Nephron progenitor cell (in vitro differentiated cells): ENCODE results near the gene IL31RA.
A peak's percentile ranks its signal among the peaks of the same experiment; 100 is the strongest.
"Not testable (repeated sequence)": the region's sequence is repeated elsewhere in the genome, so short reads cannot be mapped to it uniquely, and the experiment has no call there.

Experiments
- DNase-seq: peaks from one replicate; pipeline ENCODE4 v3.0.0; 2021
- H3K27ac Mint-ChIP-seq: 2 replicates; pipeline ENCODE4 v1.8.0; 2021; ENCODE audit warnings: mild to moderate bottlenecking, moderate library complexity, mixed read lengths
- H3K27me3 Mint-ChIP-seq: 2 replicates; pipeline ENCODE4 v1.8.0; 2021; ENCODE audit warnings: mild to moderate bottlenecking, low read depth, mixed read lengths; ENCODE audit not compliant: poor library complexity
- H3K36me3 Mint-ChIP-seq: 2 replicates; pipeline ENCODE4 v1.8.0; 2021; ENCODE audit warnings: low read depth, mixed read lengths
- H3K4me1 Mint-ChIP-seq: 2 replicates; pipeline ENCODE4 v1.8.0; 2021; ENCODE audit warnings: mixed read lengths
- H3K4me3 Mint-ChIP-seq: 2 replicates; pipeline ENCODE4 v1.8.0; 2021; ENCODE audit warnings: mild to moderate bottlenecking, moderate library complexity, mixed read lengths
- H3K9me3 Mint-ChIP-seq: 2 replicates; pipeline ENCODE4 v1.8.0; 2021; ENCODE audit warnings: mild to moderate bottlenecking, moderate library complexity, mixed read lengths
- CTCF ChIP-seq: fragments of 200-600 bp; sonication (generic); IDR thresholded peaks from 2 replicates; pipeline ENCODE4 v1.5.0; 2021; ENCODE audit warnings: antibody characterized with exemption

IL31RA gene

GRCh38 chr5:55934720-55935119 lies 83.6 kb downstream of the IL31RA start:
- H3K27me3 Mint-ChIP-seq = no peaks in the 10 kb centered on the region
- H3K4me3 Mint-ChIP-seq = no peak overlapping the region
- no peaks in the 10 kb centered on the region for H3K9me3 Mint-ChIP-seq
- no peak overlapping the region for H3K27ac Mint-ChIP-seq
- no peak for TF ChIP-seq CTCF
- H3K4me1 Mint-ChIP-seq = no peaks in the 10 kb centered on the region
- H3K36me3 Mint-ChIP-seq = no peaks in the 10 kb centered on the region
- DNase-seq = no peak

- Mint-ChIP-seq H3K4me3 (no peak overlapping the region), H3K27me3 (no peaks in the 10 kb centered on the region), H3K36me3 (no peaks in the 10 kb centered on the region), H3K9me3 (no peaks in the 10 kb centered on the region), H3K27ac (no peak overlapping the region), H3K4me1 (no peaks in the 10 kb centered on the region)
- no peak for TF ChIP-seq CTCF
- DNase-seq = no peak
Measured at GRCh38 chr5:55935371-55935770, 84.2 kb downstream of the IL31RA start.

- Mint-ChIP-seq H3K27ac (no peak overlapping the region), H3K9me3 (no peaks in the 10 kb centered on the region), H3K27me3 (no peaks in the 10 kb centered on the region), H3K4me1 (no peaks in the 10 kb centered on the region), H3K36me3 (no peaks in the 10 kb centered on the region), H3K4me3 (no peak overlapping the region)
- DNase-seq = peak; percentile 84
- peak; percentile 90 for TF ChIP-seq CTCF
Measured at GRCh38 chr5:55936100-55936693, 85.0 kb downstream of the IL31RA start.

- DNase-seq, H3K4me3 Mint-ChIP-seq, H3K9me3 Mint-ChIP-seq, H3K27me3 Mint-ChIP-seq, H3K4me1 Mint-ChIP-seq, H3K27ac Mint-ChIP-seq, H3K36me3 Mint-ChIP-seq: not testable (repeated sequence)
Measured at GRCh38 chr5:55937598-55937997, 86.4 kb downstream of the IL31RA start.

- DNase-seq, H3K4me3 Mint-ChIP-seq, H3K4me1 Mint-ChIP-seq, H3K9me3 Mint-ChIP-seq, H3K27me3 Mint-ChIP-seq: not testable (repeated sequence)
- H3K36me3 Mint-ChIP-seq = peaks cover 34% of the 10 kb centered on the region
- peak overlapping the region; percentile 61 for H3K27ac Mint-ChIP-seq
Measured at GRCh38 chr5:55941154-55941553, 90.0 kb downstream of the IL31RA start.

- TF ChIP-seq CTCF = no peak
- Mint-ChIP-seq H3K9me3 (no peaks in the 10 kb centered on the region), H3K4me3 (no peak overlapping the region), H3K27me3 (no peaks in the 10 kb centered on the region), H3K27ac (peak overlapping the region; percentile 43), H3K36me3 (peaks cover 73% of the 10 kb centered on the region), H3K4me1 (no peaks in the 10 kb centered on the region)
- no peak for DNase-seq
Measured at GRCh38 chr5:55959208-55959607, 108.1 kb downstream of the IL31RA start.

- H3K27me3 Mint-ChIP-seq = no peaks in the 10 kb centered on the region
- H3K27ac Mint-ChIP-seq = no peak overlapping the region
- H3K4me1 Mint-ChIP-seq = no peaks in the 10 kb centered on the region
- no peak overlapping the region for H3K4me3 Mint-ChIP-seq
- DNase-seq = no peak
- TF ChIP-seq CTCF = no peak
- H3K9me3 Mint-ChIP-seq = no peaks in the 10 kb centered on the region
- peaks cover 62% of the 10 kb centered on the region for H3K36me3 Mint-ChIP-seq
Measured at GRCh38 chr5:55960779-55961178, 109.6 kb downstream of the IL31RA start.
